Neutrophil (primary cell): ENCODE measurements around the gene AQP2.

Experiments used
- H3K27ac ChIP-seq: fragments of 200-600 bp; sonication (generic); 2 replicates; pipeline ENCODE4 v1.5.1; 2016; ENCODE audit warnings: mild to moderate bottlenecking, moderate library complexity
- H3K27me3 ChIP-seq: fragments of 200-600 bp; sonication (generic); 2 replicates; pipeline ENCODE4 v1.6.0; 2016; ENCODE audit warnings: mild to moderate bottlenecking
- H3K36me3 ChIP-seq: fragments of 200-600 bp; sonication (generic); 2 replicates; pipeline ENCODE4 v1.5.1; 2017
- H3K4me1 ChIP-seq, 2 experiments: fragments of 200-600 bp in 1 of 2; sonication (generic) in 1 of 2; 1 replicate in 1 of 2; 2 replicates in 1 of 2; pipeline versions ENCODE4 v1.5.1 to v1.6.1; 2013 to 2016; ENCODE audit warnings: low read depth in 1 of 2, low read length in 1 of 2, mild to moderate bottlenecking in 1 of 2, moderate library complexity in 1 of 2; ENCODE audit not compliant: control insufficient read depth in 1 of 2, insufficient read depth in 1 of 2
- H3K4me3 ChIP-seq, 2 experiments: fragments of 200-600 bp in 1 of 2; sonication (generic) in 1 of 2; 1 replicate in 1 of 2; 2 replicates in 1 of 2; pipeline ENCODE4 v1.5.1; 2013 to 2016; ENCODE audit warnings: low read depth in 1 of 2, low read length in 1 of 2, mild to moderate bottlenecking in 1 of 2, moderate library complexity in 1 of 2
- H3K9me3 ChIP-seq: fragments of 200-600 bp; sonication (generic); 2 replicates; pipeline ENCODE4 v1.5.1; 2016
- CTCF ChIP-seq: fragments of 200-600 bp; sonication (generic); IDR thresholded peaks from 2 replicates; pipeline ENCODE4 v1.5.1; 2016; ENCODE audit warnings: antibody characterized with exemption

The AQP2 gene

GRCh38 chr12:49950273-49951251, at the start of gene AQP2:
TSS of gene AQP2 (plus strand) at chr12:49950737. CDS start at chr12:49950831, 94 bp downstream.
- Histone ChIP-seq H3K9me3 (no peaks in the 10 kb centered on the region), H3K36me3 (no peaks in the 10 kb centered on the region), H3K4me3 (no peak within 1 kb of the TSS), H3K27me3 (peaks cover 100% of the 10 kb centered on the region), H3K27ac (no peak within 1 kb of the TSS), H3K4me1 (peaks cover 7 to 9% of the 10 kb centered on the region in 2 experiments)
- no peak for TF ChIP-seq CTCF

- H3K27me3 ChIP-seq = peaks cover 79% of the 10 kb centered on the region
- no peak overlapping the region for H3K27ac ChIP-seq
- H3K36me3 ChIP-seq = no peaks in the 10 kb centered on the region
- no peak for TF ChIP-seq CTCF
- H3K9me3 ChIP-seq = no peaks in the 10 kb centered on the region
- H3K4me3 ChIP-seq = no peak overlapping the region
- H3K4me1 ChIP-seq = no peaks in the 10 kb centered on the region
Measured at GRCh38 chr12:49901026-49901425, 49.5 kb upstream of the AQP2 start.

GRCh38 chr12:49901986-49902385, 48.6 kb upstream of the AQP2 start:
- Histone ChIP-seq H3K4me3 (no peak overlapping the region), H3K36me3 (no peaks in the 10 kb centered on the region), H3K4me1 (no peaks in the 10 kb centered on the region), H3K27me3 (peaks cover 88% of the 10 kb centered on the region), H3K9me3 (no peaks in the 10 kb centered on the region), H3K27ac (no peak overlapping the region)
- TF ChIP-seq CTCF = no peak

GRCh38 chr12:49902399-49903350, 47.9 kb upstream of the AQP2 start:
- no peaks in the 10 kb centered on the region for H3K36me3 ChIP-seq
- no peak overlapping the region for H3K4me3 ChIP-seq
- H3K27ac ChIP-seq = no peak overlapping the region
- H3K27me3 ChIP-seq = peaks cover 88% of the 10 kb centered on the region
- no peaks in the 10 kb centered on the region for H3K9me3 ChIP-seq
- no peaks in the 10 kb centered on the region for H3K4me1 ChIP-seq
- TF ChIP-seq CTCF = no peak

- no peaks in the 10 kb centered on the region for H3K9me3 ChIP-seq
- no peak overlapping the region for H3K27ac ChIP-seq
- no peak for TF ChIP-seq CTCF
- no peak overlapping the region for H3K4me3 ChIP-seq
- no peaks in the 10 kb centered on the region for H3K36me3 ChIP-seq
- peaks cover 82% of the 10 kb centered on the region for H3K27me3 ChIP-seq
- no peaks in the 10 kb centered on the region for H3K4me1 ChIP-seq
Measured at GRCh38 chr12:49903351-49903699, 47.2 kb upstream of the AQP2 start.
